AG09309 (cell line): ENCODE data around the gene HIVEP3.

Source experiments
- DNase-seq: peaks from one replicate; pipeline ENCODE4 v3.0.0-alpha.2; 2010; ENCODE audit warnings: low read depth
- H3K4me3 ChIP-seq: 2 replicates; pipeline ENCODE4 v1.5.1; 2011; ENCODE audit warnings: mild to moderate bottlenecking, low read depth, low read length, moderate library complexity; ENCODE audit not compliant: control insufficient read depth
- TF ChIP-seq, protein P1 (sequence below): IDR thresholded peaks from 2 replicates; pipeline ENCODE4 v1.5.1; 2011; ENCODE audit warnings: mild to moderate bottlenecking, low read depth, low read length, inconsistent platforms; ENCODE audit not compliant: insufficient read depth, control insufficient read depth; ENCODE audit errors: missing control alignments

Gene HIVEP3

GRCh38 chr1:41878495-41878894, 40.2 kb downstream of the HIVEP3 start:
- no peak for DNase-seq

DNA sequence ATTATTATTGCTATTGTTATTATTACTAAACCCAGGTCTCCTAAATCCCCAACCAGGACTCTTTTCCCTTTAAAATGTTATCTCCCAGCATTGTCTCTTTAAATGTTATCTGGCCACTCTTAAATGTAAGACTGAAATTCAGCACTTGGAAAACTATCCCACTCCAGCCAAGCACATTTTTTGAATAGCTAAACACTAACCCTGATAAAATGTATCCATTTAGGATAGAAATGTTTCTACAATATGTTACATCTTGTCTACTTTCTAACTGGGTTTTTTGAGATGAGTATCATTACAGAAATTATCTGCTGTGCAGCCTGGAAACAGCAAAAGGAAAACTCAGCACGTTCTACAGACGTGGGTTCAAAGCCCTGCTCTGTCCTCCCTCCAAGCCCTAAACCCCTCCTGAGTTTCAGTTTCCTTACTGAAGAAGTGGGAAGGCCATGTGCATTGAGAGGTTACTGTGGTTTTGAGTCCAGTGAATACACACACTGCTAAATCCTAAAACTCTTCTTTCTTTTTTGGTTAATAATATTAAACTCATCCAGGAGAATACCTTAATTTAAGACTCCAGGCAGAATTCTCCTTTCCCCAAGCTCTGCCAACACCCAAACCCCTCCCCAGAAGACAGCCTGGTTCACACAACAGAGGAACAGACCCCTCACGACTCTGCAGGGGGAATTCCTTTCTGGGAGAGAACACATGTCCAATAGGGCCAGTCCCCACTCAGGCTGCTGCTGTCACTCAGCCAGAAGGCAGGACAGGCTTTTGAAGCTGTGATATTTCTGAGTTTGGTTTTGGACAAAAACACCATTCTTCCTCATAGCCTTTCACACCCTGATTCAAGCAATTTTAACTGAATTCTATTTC, 41.9 kb downstream of the HIVEP3 start:
- DNase-seq, result no peak
- TF ChIP-seq, protein P1, sequence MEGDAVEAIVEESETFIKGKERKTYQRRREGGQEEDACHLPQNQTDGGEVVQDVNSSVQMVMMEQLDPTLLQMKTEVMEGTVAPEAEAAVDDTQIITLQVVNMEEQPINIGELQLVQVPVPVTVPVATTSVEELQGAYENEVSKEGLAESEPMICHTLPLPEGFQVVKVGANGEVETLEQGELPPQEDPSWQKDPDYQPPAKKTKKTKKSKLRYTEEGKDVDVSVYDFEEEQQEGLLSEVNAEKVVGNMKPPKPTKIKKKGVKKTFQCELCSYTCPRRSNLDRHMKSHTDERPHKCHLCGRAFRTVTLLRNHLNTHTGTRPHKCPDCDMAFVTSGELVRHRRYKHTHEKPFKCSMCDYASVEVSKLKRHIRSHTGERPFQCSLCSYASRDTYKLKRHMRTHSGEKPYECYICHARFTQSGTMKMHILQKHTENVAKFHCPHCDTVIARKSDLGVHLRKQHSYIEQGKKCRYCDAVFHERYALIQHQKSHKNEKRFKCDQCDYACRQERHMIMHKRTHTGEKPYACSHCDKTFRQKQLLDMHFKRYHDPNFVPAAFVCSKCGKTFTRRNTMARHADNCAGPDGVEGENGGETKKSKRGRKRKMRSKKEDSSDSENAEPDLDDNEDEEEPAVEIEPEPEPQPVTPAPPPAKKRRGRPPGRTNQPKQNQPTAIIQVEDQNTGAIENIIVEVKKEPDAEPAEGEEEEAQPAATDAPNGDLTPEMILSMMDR, result no peak
- no peak overlapping the region for H3K4me3 ChIP-seq

More at GRCh38 chr1:41878495-41878894, 40.2 kb downstream of the HIVEP3 start:
- H3K4me3 ChIP-seq, result no peak overlapping the region
- TF ChIP-seq, protein P1, result no peak

GRCh38 chr1:41875487-41875886, 43.2 kb downstream of the HIVEP3 start:
- no peak for DNase-seq
- TF ChIP-seq, protein P1, result no peak
- H3K4me3 ChIP-seq, result no peak overlapping the region

DNA sequence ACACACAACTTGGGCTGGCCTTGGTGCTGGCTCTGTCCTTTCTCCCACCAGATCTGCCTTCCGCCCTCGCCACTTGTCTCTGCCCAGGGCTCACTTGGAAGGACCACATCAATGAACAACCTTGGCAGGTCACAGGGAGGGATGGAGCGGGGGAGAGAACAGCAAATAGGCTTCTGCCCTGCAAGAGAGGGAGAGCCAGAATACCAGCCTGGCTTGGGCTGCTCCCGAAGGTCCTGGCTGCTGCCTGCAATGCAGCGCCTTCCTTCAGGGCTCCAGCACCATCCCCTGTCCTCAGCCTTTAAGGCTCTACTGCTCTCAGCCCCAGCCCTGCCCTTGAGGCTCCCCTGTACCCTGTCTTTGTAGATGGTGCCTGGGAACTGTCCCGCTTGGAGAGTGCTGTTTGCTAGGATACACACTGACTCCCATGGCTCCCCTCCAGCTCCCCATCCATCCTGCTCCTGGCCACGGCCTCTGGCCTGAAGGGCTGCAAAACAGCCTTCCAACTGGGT, 43.8 kb downstream of the HIVEP3 start:
- DNase-seq, result no peak
- H3K4me3 ChIP-seq, result no peak overlapping the region
- TF ChIP-seq, protein P1, result no peak

DNA sequence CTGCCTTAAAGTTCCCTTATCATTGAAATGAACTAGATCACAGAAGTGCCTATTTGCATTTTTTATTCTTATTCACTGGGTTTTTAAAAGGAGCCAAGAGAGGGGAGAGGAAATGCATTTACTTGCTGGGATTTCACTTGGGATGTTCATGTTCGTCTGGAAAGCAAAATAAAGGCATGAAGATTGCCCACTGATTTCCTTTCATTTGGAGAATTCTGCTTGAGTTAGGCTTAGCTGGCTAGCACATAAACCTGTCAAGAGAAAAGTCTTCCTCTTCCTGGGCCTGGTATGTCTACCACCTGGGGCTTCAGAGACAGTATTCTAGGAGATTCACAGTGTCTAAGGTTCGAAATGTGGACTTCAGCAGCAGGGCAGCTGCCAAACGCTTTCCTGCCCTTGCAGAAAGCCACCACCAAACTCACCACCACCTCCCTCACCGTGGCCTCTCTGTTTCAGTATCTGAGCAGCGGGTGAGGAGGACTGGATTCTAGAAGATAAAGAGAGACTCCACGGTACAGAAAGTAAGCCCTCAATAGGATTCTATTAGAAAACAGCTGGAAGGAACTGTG, 44.5 kb downstream of the HIVEP3 start:
- no peak for DNase-seq
- TF ChIP-seq, protein P1, result no peak
- H3K4me3 ChIP-seq, result no peak overlapping the region

DNA sequence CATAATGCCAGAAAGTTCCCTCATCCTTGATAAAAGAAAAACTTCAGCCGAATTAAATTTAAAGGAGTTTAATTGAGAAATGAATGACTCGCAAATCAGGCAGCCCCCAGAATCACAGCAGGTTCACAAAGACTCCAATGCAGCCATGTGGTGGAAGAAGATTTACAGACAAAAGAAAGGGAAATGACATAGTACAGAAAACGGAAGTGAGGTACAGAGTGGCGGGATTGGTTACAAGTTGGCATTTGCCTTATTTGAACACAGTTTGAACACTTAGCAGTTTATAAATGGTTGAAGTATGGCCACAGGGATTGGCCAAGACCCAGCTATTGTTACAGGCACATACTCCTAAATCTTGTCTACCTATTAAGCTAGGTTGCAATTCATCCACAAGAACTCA, 46.6 kb downstream of the HIVEP3 start:
- DNase-seq, result no peak
- TF ChIP-seq, protein P1, result no peak
- no peak overlapping the region for H3K4me3 ChIP-seq
